Mesodermal cell (in vitro differentiated cells): ENCODE measurements around the gene MAPK8.

Experiments
- H3K27ac ChIP-seq: 2 replicates; pipeline ENCODE4 v1.7.0; 2013; ENCODE audit warnings: mild to moderate bottlenecking, low read depth, low read length, moderate library complexity; ENCODE audit not compliant: severe bottlenecking
- H3K36me3 ChIP-seq: 2 replicates; pipeline ENCODE4 v1.7.1; 2013; ENCODE audit warnings: mild to moderate bottlenecking, low read length, moderate library complexity; ENCODE audit not compliant: control insufficient read depth, insufficient read depth
- H3K4me1 ChIP-seq: one replicate; pipeline ENCODE4 v1.7.1; 2013; ENCODE audit warnings: mild to moderate bottlenecking, low read length; ENCODE audit not compliant: insufficient read depth, control insufficient read depth, poor library complexity, severe bottlenecking
- H3K4me3 ChIP-seq: 2 replicates; pipeline ENCODE4 v1.7.0; 2013; ENCODE audit warnings: low read length, control low read depth, mild to moderate bottlenecking; ENCODE audit not compliant: insufficient read depth, poor library complexity, severe bottlenecking; ENCODE audit errors: extremely low read depth
- H3K9me3 ChIP-seq: 2 replicates; pipeline ENCODE4 v1.7.1; 2013; ENCODE audit warnings: mild to moderate bottlenecking, low read length, moderate library complexity; ENCODE audit not compliant: control insufficient read depth
- WGBS, 2 experiments: methylation state at CpG; one replicate each; pipeline ENCODE4 v1.1.5; 2013; ENCODE audit warnings: missing lambda C conversion rate in 2 of 2; ENCODE audit not compliant: insufficient coverage in 2 of 2; 5-methylcytosine and 5-hydroxymethylcytosine counted together

The MAPK8 gene

GRCh38 chr10:48381971-48382370 is 75.5 kb downstream of the MAPK8 start:
- Histone ChIP-seq H3K4me3 (no peak overlapping the region), H3K27ac (no peak overlapping the region), H3K4me1 (no peaks in the 10 kb centered on the region), H3K36me3 (no peaks in the 10 kb centered on the region), H3K9me3 (peaks cover 3% of the 10 kb centered on the region)

GRCh38 chr10:48382982-48383381 is 76.5 kb downstream of the MAPK8 start:
- no peak overlapping the region for H3K4me3 ChIP-seq
- H3K4me1 ChIP-seq: no peaks in the 10 kb centered on the region
- peak overlapping the region; percentile 68 for H3K27ac ChIP-seq
- H3K9me3 ChIP-seq: peaks cover 3% of the 10 kb centered on the region
- H3K36me3 ChIP-seq: no peaks in the 10 kb centered on the region

GRCh38 chr10:48383393-48383792 is 76.9 kb downstream of the MAPK8 start:
- peak overlapping the region; percentile 68 for H3K27ac ChIP-seq

GRCh38 chr10:48384699-48384982 is 78.2 kb downstream of the MAPK8 start:
- Histone ChIP-seq H3K9me3 (peaks cover 3% of the 10 kb centered on the region), H3K27ac (no peak overlapping the region), H3K36me3 (no peaks in the 10 kb centered on the region)

More at GRCh38 chr10:48383393-48383792, 76.9 kb downstream of the MAPK8 start:
- Histone ChIP-seq H3K4me1 (no peaks in the 10 kb centered on the region), H3K4me3 (no peak overlapping the region), H3K36me3 (no peaks in the 10 kb centered on the region), H3K9me3 (peaks cover 3% of the 10 kb centered on the region)

GRCh38 chr10:48389272-48389671 is 82.8 kb downstream of the MAPK8 start:
- Histone ChIP-seq H3K4me1 (peaks cover 21% of the 10 kb centered on the region), H3K4me3 (no peak overlapping the region), H3K27ac (no peak overlapping the region), H3K9me3 (no peaks in the 10 kb centered on the region), H3K36me3 (no peaks in the 10 kb centered on the region)
- 100% methylated on average over 1 of the region's 2 CpGs; no CpG with 5 or more reads in 1 of the 2 experiments for WGBS, 2 experiments

More at GRCh38 chr10:48384699-48384982, 78.2 kb downstream of the MAPK8 start:
- Histone ChIP-seq H3K4me1 (no peaks in the 10 kb centered on the region), H3K4me3 (no peak overlapping the region)

GRCh38 chr10:48389846-48390557 is 83.5 kb downstream of the MAPK8 start:
- H3K9me3 ChIP-seq: no peaks in the 10 kb centered on the region
- H3K36me3 ChIP-seq: no peaks in the 10 kb centered on the region
- H3K4me3 ChIP-seq: no peak overlapping the region
- peaks cover 21% of the 10 kb centered on the region for H3K4me1 ChIP-seq
- H3K27ac ChIP-seq: no peak overlapping the region
- WGBS, 2 experiments: 92 to 100% methylated on average over 1 to 2 of the region's 2 CpGs

- Histone ChIP-seq H3K36me3 (no peaks in the 10 kb centered on the region), H3K27ac (no peak overlapping the region), H3K9me3 (no peaks in the 10 kb centered on the region), H3K4me1 (peaks cover 21% of the 10 kb centered on the region), H3K4me3 (no peak overlapping the region)
- no CpG with 5 or more reads among the region's 5 CpGs for WGBS, 2 experiments
Observed at GRCh38 chr10:48390558-48390871, 84.0 kb downstream of the MAPK8 start.

GRCh38 chr10:48390933-48391845 is 84.7 kb downstream of the MAPK8 start:
- WGBS, 2 experiments: 95 to 100% methylated on average over 2 to 3 of the region's 4 CpGs
- H3K36me3 ChIP-seq: no peaks in the 10 kb centered on the region
- peaks cover 21% of the 10 kb centered on the region for H3K4me1 ChIP-seq
- H3K9me3 ChIP-seq: no peaks in the 10 kb centered on the region
- no peak overlapping the region for H3K4me3 ChIP-seq
- H3K27ac ChIP-seq: no peak overlapping the region

- H3K27ac ChIP-seq: no peak overlapping the region
- peaks cover 21% of the 10 kb centered on the region for H3K4me1 ChIP-seq
- no peak overlapping the region for H3K4me3 ChIP-seq
- 100% methylated on average over 1 of the region's 3 CpGs; no CpG with 5 or more reads in 1 of the 2 experiments for WGBS, 2 experiments
- no peaks in the 10 kb centered on the region for H3K36me3 ChIP-seq
- no peaks in the 10 kb centered on the region for H3K9me3 ChIP-seq
Observed at GRCh38 chr10:48391994-48392393, 85.5 kb downstream of the MAPK8 start.

- H3K4me3 ChIP-seq: no peak overlapping the region
- no peaks in the 10 kb centered on the region for H3K9me3 ChIP-seq
- H3K4me1 ChIP-seq: peaks cover 19% of the 10 kb centered on the region
- no peaks in the 10 kb centered on the region for H3K36me3 ChIP-seq
- WGBS, 2 experiments: no CpG with 5 or more reads among the region's 4 CpGs
- no peak overlapping the region for H3K27ac ChIP-seq
Observed at GRCh38 chr10:48398261-48398660, 91.8 kb downstream of the MAPK8 start.

- peak overlapping the region; percentile 38 for H3K27ac ChIP-seq
- H3K9me3 ChIP-seq: no peaks in the 10 kb centered on the region
- H3K4me1 ChIP-seq: peaks cover 19% of the 10 kb centered on the region
- H3K36me3 ChIP-seq: no peaks in the 10 kb centered on the region
- H3K4me3 ChIP-seq: no peak overlapping the region
- WGBS, 2 experiments: 52 to 68% methylated on average over 4 to 5 of the region's 5 CpGs
Observed at GRCh38 chr10:48399056-48399541, 92.6 kb downstream of the MAPK8 start.
